GM12878 (cell line): ENCODE results near the gene SERHL2. TPM values are rescaled to one million over a fixed set of nuclear protein-coding genes. Genes with fewer than 3 reads are reported as not detected.

Experiments
- ATF7 ChIP-seq: fragments of 450-650 bp; IDR thresholded peaks from 2 replicates; pipeline ENCODE4 v1.6.1; 2016; ENCODE audit warnings: low read depth, mild to moderate bottlenecking
- BACH1 ChIP-seq: fragments of 450-650 bp; IDR thresholded peaks from 2 replicates; pipeline ENCODE4 v1.6.1; 2017; ENCODE audit warnings: mild to moderate bottlenecking, borderline replicate concordance
- CBX3 ChIP-seq: fragments of 200-600 bp; sonication (generic); IDR thresholded peaks from 2 replicates; pipeline ENCODE4 v1.6.1; 2016; ENCODE audit warnings: low read depth, borderline replicate concordance
- CBX5 ChIP-seq: sonication (generic); IDR thresholded peaks from 2 replicates; pipeline ENCODE4 v1.6.1; 2016; ENCODE audit warnings: low read depth, moderate library complexity, mild to moderate bottlenecking, inconsistent platforms
- CREB1 ChIP-seq: IDR thresholded peaks from 2 replicates; pipeline ENCODE4 v1.6.1; 2012; ENCODE audit warnings: low read depth, mild to moderate bottlenecking, inconsistent platforms
- ESRRA ChIP-seq: IDR thresholded peaks from 2 replicates; pipeline ENCODE4 v1.6.1; 2012; ENCODE audit warnings: mild to moderate bottlenecking, low read length, improper control_type of control experiment
- GATAD2B ChIP-seq: fragments of 450-650 bp; conservative IDR thresholded peaks from 2 replicates; pipeline ENCODE4 v1.6.1; 2017; ENCODE audit warnings: low read depth, mild to moderate bottlenecking, moderate library complexity
- HCFC1 ChIP-seq: fragments of 150-350 bp; IDR thresholded peaks from 2 replicates; pipeline ENCODE4 v1.6.1; 2014; ENCODE audit warnings: low read length
- NR2F1 ChIP-seq: fragments of 450-650 bp; conservative IDR thresholded peaks from 2 replicates; pipeline ENCODE4 v1.6.1; 2017; ENCODE audit warnings: mild to moderate bottlenecking
- PML ChIP-seq: IDR thresholded peaks from 2 replicates; pipeline ENCODE4 v1.6.1; 2012; ENCODE audit warnings: low read length, inconsistent platforms
- POLR2AphosphoS2 ChIP-seq: IDR thresholded peaks from 2 replicates; pipeline ENCODE4 v1.6.1; 2011; ENCODE audit warnings: low read depth, mild to moderate bottlenecking, low read length, improper control_type of control experiment, moderate library complexity
- POLR2AphosphoS5 ChIP-seq: IDR thresholded peaks from 2 replicates; pipeline ENCODE4 v1.6.1; 2011; ENCODE audit warnings: mild to moderate bottlenecking, low read length, inconsistent platforms
- RUNX3 ChIP-seq: IDR thresholded peaks from 2 replicates; pipeline ENCODE4 v1.6.1; 2012; ENCODE audit warnings: low read length, inconsistent platforms
- SIN3A ChIP-seq: IDR thresholded peaks from 2 replicates; pipeline ENCODE4 v1.6.1; 2012; ENCODE audit warnings: low read depth, low read length, improper control_type of control experiment
- SIX5 ChIP-seq: IDR thresholded peaks from 2 replicates; pipeline ENCODE4 v1.6.1; 2011; ENCODE audit warnings: mild to moderate bottlenecking, low read depth, low read length, moderate library complexity; ENCODE audit not compliant: severe bottlenecking
- SMAD5 ChIP-seq: IDR thresholded peaks from 2 replicates; pipeline ENCODE4 v1.6.1; 2016; ENCODE audit warnings: antibody characterized with exemption, low read depth
- TAF1 ChIP-seq: IDR thresholded peaks from 2 replicates; pipeline ENCODE4 v1.6.1; 2011; ENCODE audit warnings: mild to moderate bottlenecking, low read depth, low read length, borderline replicate concordance
- ZNF622 ChIP-seq: fragments of 450-650 bp; IDR thresholded peaks from 2 replicates; pipeline ENCODE4 v1.6.1; 2017; ENCODE audit warnings: mild to moderate bottlenecking, inconsistent platforms
- polyA plus RNA-seq, 11 experiments: library from polyadenylated mRNA; depleted of rRNA in 4 of 11; unstranded in 6 of 11; stranded (reverse) in 5 of 11; fragments of >200 nt; fragmentation: Nextera tagmentation in 4 of 11; fragmentation: Illumina TruSeq in 1 of 11; extraction: Ambion mirVana in 4 of 11; extraction: Trizol in 1 of 11; gene quantifications; 1 replicate in 1 of 11; 2 replicates in 10 of 11; pipeline versions ENCODE4 v1.2.1 to v1.2.3, GENCODE V29; 2011 to 2016; ENCODE audit warnings: inconsistent platforms in 2 of 11, missing spikeins in 2 of 11, low read depth in 1 of 11
- total RNA-seq, 4 experiments: library from RNA; depleted of rRNA in 3 of 4; stranded (reverse); fragments of >200 nt in 3 of 4; fragmentation: Illumina TruSeq in 1 of 4; extraction: Trizol in 1 of 4; gene quantifications; 2 replicates each; pipeline versions ENCODE4 v1.2.1 to v1.2.3, GENCODE V29; 2013 to 2021
- TF ChIP-seq, protein P1 (sequence below): fragments of 450-650 bp; IDR thresholded peaks from 2 replicates; pipeline ENCODE4 v1.6.1; 2017; ENCODE audit warnings: low read depth, mild to moderate bottlenecking, moderate library complexity
- TF ChIP-seq, protein P2 (sequence below): fragments of 450-650 bp; conservative IDR thresholded peaks from 2 replicates; pipeline ENCODE4 v1.6.1; 2017; ENCODE audit warnings: mild to moderate bottlenecking, moderate library complexity
- TF ChIP-seq, protein P3 (sequence below): IDR thresholded peaks from 2 replicates; pipeline ENCODE4 v1.6.1; 2012; ENCODE audit warnings: low read depth, low read length, improper control_type of control experiment
- TF ChIP-seq, protein P4 (sequence below): fragments of 450-650 bp; IDR thresholded peaks from 2 replicates; pipeline ENCODE4 v1.6.1; 2016; ENCODE audit warnings: mild to moderate bottlenecking

SERHL2 gene
- total and polyA plus RNA-seq, 10 of the 15 experiments (the other 5 are each of a cell fraction or from before 2014, with no cell fraction given): 0.63 to 2.0 (median 1.2) TPM

DNA sequence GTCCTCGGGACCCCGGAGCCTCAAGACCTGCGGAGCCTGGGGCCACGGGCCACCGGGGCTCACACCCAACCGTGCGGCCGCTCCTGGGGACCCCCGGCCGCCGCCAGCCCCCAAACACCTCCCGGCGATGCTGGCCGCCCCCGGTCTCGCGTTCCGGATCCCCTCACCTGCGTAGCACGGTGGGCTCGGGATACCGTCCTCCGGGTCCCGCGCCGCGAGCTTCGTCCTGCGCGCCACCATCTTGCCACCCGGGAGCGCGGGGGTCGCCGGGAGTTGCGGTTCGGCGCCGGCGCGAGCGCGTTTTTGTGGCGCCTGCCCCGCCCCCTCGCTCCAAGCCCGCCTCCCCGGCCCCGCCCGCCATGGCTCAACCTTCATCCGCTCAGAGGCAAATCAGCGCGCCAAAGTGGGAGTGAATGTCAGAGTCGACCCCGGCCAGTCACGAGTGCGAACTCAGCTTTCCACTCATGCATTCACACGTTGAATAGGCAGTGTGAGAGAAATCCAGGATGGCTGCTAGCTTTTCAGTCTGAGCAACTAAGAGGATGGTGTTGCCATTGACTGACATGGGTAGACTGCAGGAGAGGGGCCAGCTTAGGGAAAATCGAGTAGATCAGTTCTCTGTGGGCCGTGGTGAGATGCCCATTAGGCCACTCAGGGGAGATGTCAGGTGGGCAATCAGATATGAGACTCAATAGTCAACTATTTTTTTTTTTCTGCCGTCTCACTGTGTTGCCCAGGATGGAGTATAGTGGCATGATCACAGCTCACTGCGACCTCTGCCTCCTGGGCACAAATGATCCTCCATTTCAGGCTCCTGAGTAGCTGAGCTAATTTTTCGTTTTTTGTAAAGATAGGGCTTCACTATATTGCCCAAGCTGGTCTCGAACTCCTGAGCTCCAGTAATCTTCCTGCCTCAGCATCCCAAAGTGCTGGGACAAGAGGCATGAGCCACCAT is 28.3 kb downstream of the SERHL2 start (continued):
- TF ChIP-seq, protein P1, sequence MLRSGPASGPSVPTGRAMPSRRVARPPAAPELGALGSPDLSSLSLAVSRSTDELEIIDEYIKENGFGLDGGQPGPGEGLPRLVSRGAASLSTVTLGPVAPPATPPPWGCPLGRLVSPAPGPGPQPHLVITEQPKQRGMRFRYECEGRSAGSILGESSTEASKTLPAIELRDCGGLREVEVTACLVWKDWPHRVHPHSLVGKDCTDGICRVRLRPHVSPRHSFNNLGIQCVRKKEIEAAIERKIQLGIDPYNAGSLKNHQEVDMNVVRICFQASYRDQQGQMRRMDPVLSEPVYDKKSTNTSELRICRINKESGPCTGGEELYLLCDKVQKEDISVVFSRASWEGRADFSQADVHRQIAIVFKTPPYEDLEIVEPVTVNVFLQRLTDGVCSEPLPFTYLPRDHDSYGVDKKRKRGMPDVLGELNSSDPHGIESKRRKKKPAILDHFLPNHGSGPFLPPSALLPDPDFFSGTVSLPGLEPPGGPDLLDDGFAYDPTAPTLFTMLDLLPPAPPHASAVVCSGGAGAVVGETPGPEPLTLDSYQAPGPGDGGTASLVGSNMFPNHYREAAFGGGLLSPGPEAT: peak; percentile 46; the same call in 1 of the 2 replicates
- TF ChIP-seq SIX5 (peak; percentile 34), GATAD2B (peak; percentile 50; the same call in 1 of the 2 replicates), ESRRA (no peak), HCFC1 (peak; percentile 56), BACH1 (peak; percentile 58; the same call in 1 of the 2 replicates), ATF7 (no peak), POLR2AphosphoS5 (peak; percentile 67; the same call in 1 of the 2 replicates), SIN3A (peak; percentile 35; the same call in 1 of the 2 replicates), RUNX3 (peak; percentile 67), CBX3 (no peak), PML (0 out of 2 replicates have a peak, but pooled peaks have one; percentile 30), CREB1 (peak; percentile 22; the same call in 1 of the 2 replicates), TAF1 (peak; percentile 73; the same call in 1 of the 2 replicates), ZNF622 (no peak), SMAD5 (0 out of 2 replicates have a peak, but pooled peaks have one; percentile 39), POLR2AphosphoS2 (peak; percentile 68; the same call in 1 of the 2 replicates), NR2F1 (peak; percentile 36; the same call in 1 of the 2 replicates), CBX5 (no peak)
- TF ChIP-seq, protein P2, sequence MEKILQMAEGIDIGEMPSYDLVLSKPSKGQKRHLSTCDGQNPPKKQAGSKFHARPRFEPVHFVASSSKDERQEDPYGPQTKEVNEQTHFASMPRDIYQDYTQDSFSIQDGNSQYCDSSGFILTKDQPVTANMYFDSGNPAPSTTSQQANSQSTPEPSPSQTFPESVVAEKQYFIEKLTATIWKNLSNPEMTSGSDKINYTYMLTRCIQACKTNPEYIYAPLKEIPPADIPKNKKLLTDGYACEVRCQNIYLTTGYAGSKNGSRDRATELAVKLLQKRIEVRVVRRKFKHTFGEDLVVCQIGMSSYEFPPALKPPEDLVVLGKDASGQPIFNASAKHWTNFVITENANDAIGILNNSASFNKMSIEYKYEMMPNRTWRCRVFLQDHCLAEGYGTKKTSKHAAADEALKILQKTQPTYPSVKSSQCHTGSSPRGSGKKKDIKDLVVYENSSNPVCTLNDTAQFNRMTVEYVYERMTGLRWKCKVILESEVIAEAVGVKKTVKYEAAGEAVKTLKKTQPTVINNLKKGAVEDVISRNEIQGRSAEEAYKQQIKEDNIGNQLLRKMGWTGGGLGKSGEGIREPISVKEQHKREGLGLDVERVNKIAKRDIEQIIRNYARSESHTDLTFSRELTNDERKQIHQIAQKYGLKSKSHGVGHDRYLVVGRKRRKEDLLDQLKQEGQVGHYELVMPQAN: peak; percentile 87
- TF ChIP-seq, protein P3, sequence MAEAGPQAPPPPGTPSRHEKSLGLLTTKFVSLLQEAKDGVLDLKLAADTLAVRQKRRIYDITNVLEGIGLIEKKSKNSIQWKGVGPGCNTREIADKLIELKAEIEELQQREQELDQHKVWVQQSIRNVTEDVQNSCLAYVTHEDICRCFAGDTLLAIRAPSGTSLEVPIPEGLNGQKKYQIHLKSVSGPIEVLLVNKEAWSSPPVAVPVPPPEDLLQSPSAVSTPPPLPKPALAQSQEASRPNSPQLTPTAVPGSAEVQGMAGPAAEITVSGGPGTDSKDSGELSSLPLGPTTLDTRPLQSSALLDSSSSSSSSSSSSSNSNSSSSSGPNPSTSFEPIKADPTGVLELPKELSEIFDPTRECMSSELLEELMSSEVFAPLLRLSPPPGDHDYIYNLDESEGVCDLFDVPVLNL: 0 out of 2 replicates have a peak, but pooled peaks have one; percentile 46
- TF ChIP-seq, protein P4, sequence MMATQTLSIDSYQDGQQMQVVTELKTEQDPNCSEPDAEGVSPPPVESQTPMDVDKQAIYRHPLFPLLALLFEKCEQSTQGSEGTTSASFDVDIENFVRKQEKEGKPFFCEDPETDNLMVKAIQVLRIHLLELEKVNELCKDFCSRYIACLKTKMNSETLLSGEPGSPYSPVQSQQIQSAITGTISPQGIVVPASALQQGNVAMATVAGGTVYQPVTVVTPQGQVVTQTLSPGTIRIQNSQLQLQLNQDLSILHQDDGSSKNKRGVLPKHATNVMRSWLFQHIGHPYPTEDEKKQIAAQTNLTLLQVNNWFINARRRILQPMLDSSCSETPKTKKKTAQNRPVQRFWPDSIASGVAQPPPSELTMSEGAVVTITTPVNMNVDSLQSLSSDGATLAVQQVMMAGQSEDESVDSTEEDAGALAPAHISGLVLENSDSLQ: peak; percentile 67; the same call in 1 of the 2 replicates
